Measurements from ENCODE around the gene ZFAND6. TPM values are rescaled to one million over a fixed set of nuclear protein-coding genes. Genes with fewer than 3 reads are reported as not detected.

Gene ZFAND6
- total RNA-seq, 1 experiment from 2014 or later = 89.7 TPM

DNA sequence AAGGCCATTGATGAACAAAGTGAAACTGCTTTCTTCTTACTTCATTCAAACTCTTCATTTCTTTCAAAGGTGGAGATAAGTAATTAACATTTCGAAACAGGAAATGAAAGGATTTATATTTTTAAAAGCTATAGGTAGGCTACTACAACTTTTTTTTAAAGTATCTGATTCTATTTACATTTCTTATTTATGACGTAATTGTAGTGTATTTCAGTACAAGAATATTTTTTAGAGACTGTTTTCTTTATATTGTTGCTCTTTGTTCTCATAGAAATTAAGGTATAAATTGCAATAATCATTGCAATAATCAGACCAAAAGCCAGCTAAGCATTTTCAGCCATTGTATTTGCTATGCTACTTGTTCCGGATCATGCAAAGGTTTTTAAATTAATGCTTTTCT is 13.7 kb downstream of the ZFAND6 start:
- no peaks in the 10 kb centered on the region for H3K9me3 Mint-ChIP-seq

More for the DNA sequence above, 13.7 kb downstream of the ZFAND6 start:
- Histone ChIP-seq H3K4me2 (ENCODE audit: insufficient read depth, insufficient read length, low read length) (no peak overlapping the region), H3K9ac (ENCODE audit: extremely low read depth, insufficient read length, low read length) (no peak overlapping the region), H2AFZ (ENCODE audit: low read length) (no peak overlapping the region), H2BK12ac (ENCODE audit: insufficient read length, low read depth, low read length) (no peak overlapping the region), H3K23ac (ENCODE audit: insufficient read length, low read depth, low read length) (no peak overlapping the region), H4K91ac (ENCODE audit: insufficient read length, low read depth, low read length) (no peak overlapping the region), H3K9me3 (ENCODE audit: control insufficient read depth, low read depth, low read length) (no peaks in the 10 kb centered on the region), H3K27ac (ENCODE audit: insufficient read length, low read depth, low read length) (no peak overlapping the region), H3K79me2 (ENCODE audit: insufficient read depth, low read length) (peaks cover 21% of the 10 kb centered on the region; the same call in 1 of the 2 replicates), H3K79me1 (ENCODE audit: insufficient read depth, low read depth, low read length, poor library complexity, severe bottlenecking) (no peaks in the 10 kb centered on the region), H3K4me1 (ENCODE audit: insufficient read depth, low read length) (peaks cover 5% of the 10 kb centered on the region; the same call in 1 of the 2 replicates), H3K14ac (ENCODE audit: insufficient read depth, low read length) (no peak overlapping the region), H4K5ac (ENCODE audit: insufficient read length, low read depth, low read length) (no peak overlapping the region), H3K56ac (ENCODE audit: insufficient read length, low read depth, low read length) (no peak overlapping the region), H3K18ac (ENCODE audit: insufficient read length, low read depth, low read length) (no peak overlapping the region), H2BK15ac (ENCODE audit: low read depth, low read length) (no peak overlapping the region), H2AK5ac (ENCODE audit: insufficient read length, low read length) (no peak overlapping the region), H2BK120ac (ENCODE audit: low read depth, low read length, poor library complexity, severe bottlenecking) (no peak overlapping the region), H3K23me2 (ENCODE audit: insufficient read length, low read depth, low read length, poor library complexity, severe bottlenecking) (no peaks in the 10 kb centered on the region), H3K27me3 (ENCODE audit: insufficient read depth, low read length) (no peaks in the 10 kb centered on the region), H2BK5ac (ENCODE audit: insufficient read length, low read length) (no peak overlapping the region), H3T11ph (ENCODE audit: low read length) (no peak overlapping the region), H4K20me1 (ENCODE audit: control insufficient read depth, insufficient read depth, insufficient read length) (no peaks in the 10 kb centered on the region), H2BK20ac (ENCODE audit: low read depth, low read length, poor library complexity, severe bottlenecking) (no peak overlapping the region), H4K8ac (replicated peaks; ENCODE audit: insufficient read length, low read depth, low read length) (no peak overlapping the region), H3K4ac (ENCODE audit: low read depth, low read length) (no peak overlapping the region)
- no CpG with 5 or more reads among the region's 3 CpGs for WGBS (ENCODE audit: extremely low coverage, insufficient read length, low lambda C conversion rate)
- Mint-ChIP-seq H3K36me3 (ENCODE audit: insufficient read depth in 1 of 3, low read depth in 3 of 3) (peaks cover 0 to 3% (median 2%) of the 10 kb centered on the region in 3 experiments; a peak in 2 of 7 replicates), H3K27ac (no peak overlapping the region), H3K4me3 (peak overlapping the region in 1 of 2 experiments; percentile 25; a peak in 1 of 5 replicates), H3K4me1 (peaks cover 62 to 64% of the 10 kb centered on the region in 2 experiments), H3K27me3 (ENCODE audit: low read depth) (no peaks in the 10 kb centered on the region)
- TF ChIP-seq, protein P1, sequence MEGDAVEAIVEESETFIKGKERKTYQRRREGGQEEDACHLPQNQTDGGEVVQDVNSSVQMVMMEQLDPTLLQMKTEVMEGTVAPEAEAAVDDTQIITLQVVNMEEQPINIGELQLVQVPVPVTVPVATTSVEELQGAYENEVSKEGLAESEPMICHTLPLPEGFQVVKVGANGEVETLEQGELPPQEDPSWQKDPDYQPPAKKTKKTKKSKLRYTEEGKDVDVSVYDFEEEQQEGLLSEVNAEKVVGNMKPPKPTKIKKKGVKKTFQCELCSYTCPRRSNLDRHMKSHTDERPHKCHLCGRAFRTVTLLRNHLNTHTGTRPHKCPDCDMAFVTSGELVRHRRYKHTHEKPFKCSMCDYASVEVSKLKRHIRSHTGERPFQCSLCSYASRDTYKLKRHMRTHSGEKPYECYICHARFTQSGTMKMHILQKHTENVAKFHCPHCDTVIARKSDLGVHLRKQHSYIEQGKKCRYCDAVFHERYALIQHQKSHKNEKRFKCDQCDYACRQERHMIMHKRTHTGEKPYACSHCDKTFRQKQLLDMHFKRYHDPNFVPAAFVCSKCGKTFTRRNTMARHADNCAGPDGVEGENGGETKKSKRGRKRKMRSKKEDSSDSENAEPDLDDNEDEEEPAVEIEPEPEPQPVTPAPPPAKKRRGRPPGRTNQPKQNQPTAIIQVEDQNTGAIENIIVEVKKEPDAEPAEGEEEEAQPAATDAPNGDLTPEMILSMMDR (conservative IDR thresholded peaks at IDR 0.05) = no peak
- no peak for DNase-seq

All from H9 (cell line).